ENCODE results near the gene EFTUD2.

GRCh38 chr17:44831371-44831770 is 67.9 kb downstream of the EFTUD2 start:
- TF ChIP-seq NCOA1 (CRISPR knock-in tag; IDR thresholded peaks at IDR 0.05) (no peak), EZH2 (conservative IDR thresholded peaks at IDR 0.05; ENCODE audit: low read depth, low read length) (no peak), RNF219 (CRISPR knock-in tag; IDR thresholded peaks at IDR 0.05) (no peak), MXD1 (CRISPR knock-in tag; IDR thresholded peaks at IDR 0.05) (no peak), SIN3A (IDR thresholded peaks at IDR 0.05; ENCODE audit: borderline replicate concordance, low read depth, low read length) (no peak), RXRA (CRISPR knock-in tag; IDR thresholded peaks at IDR 0.05) (no peak), ZNF567 (CRISPR knock-in tag; IDR thresholded peaks at IDR 0.05; ENCODE audit: borderline replicate concordance) (no peak), PITX1 (CRISPR knock-in tag; IDR thresholded peaks at IDR 0.05) (no peak), PRDM10 (CRISPR knock-in tag; IDR thresholded peaks at IDR 0.05; ENCODE audit: low read depth) (no peak), ARHGAP35 (CRISPR knock-in tag; IDR thresholded peaks at IDR 0.05; ENCODE audit: borderline replicate concordance) (no peak), ZNF740 (CRISPR knock-in tag; IDR thresholded peaks at IDR 0.05) (no peak)
